Adrenal gland (tissue), 5 donors: ENCODE measurements around the gene TEX13C.

Experiments
- CTCF ChIP-seq, 6 experiments: fragments of 450-650 bp in 4 of 6; fragments of 200-600 bp in 2 of 6; sonication (generic) in 1 of 6; IDR thresholded peaks; 1 replicate in 5 of 6; 2 replicates in 1 of 6; pipeline versions ENCODE4 v1.5.1 to v1.8.0; 2016 to 2021; ENCODE audit warnings: antibody characterized with exemption in 6 of 6, mild to moderate bottlenecking in 2 of 6, moderate library complexity in 1 of 6
- POLR2A ChIP-seq, 2 donors: fragments of 450-650 bp; IDR thresholded peaks; one replicate each; pipeline ENCODE4 v1.6.1; 2017; ENCODE audit warnings: antibody characterized with exemption in 2 of 2, mild to moderate bottlenecking in 2 of 2, moderate library complexity in 1 of 2
- donor health status: DM: no; HTN: no; CAD: no.

GRCh38 chrX:125333583-125333982 is 13.9 kb downstream of the TEX13C start:
- TF ChIP-seq CTCF (IDR thresholded peaks at IDR 0.05) (no peak), POLR2A (IDR thresholded peaks at IDR 0.05) (no peak)
